ENCODE results near the gene TEX22.

The TEX22 gene

GRCh38 chr14:105444859-105445258, 46.5 kb downstream of the TEX22 start:
- DNase-seq, result no peak
- CTCF ChIA-PET, result interaction anchor here (0.7 to 2.7 kb wide), 3 partner anchors 9 to 74 kb away, joined by 3 to 11 read pairs (median 4); no protein-coding TSS in a partner anchor

GRCh38 chr14:105445290-105445689, 47.0 kb downstream of the TEX22 start:
- H3K27ac ChIP-seq (ENCODE audit: insufficient read depth in 1 of 2, low read depth in 1 of 2, low read length in 2 of 2, poor library complexity in 1 of 2, severe bottlenecking in 2 of 2), result no peak overlapping the region
- ChIA-PET POLR2A (no interaction called here), CTCF (interaction anchor here (0.7 to 2.7 kb wide), 3 partner anchors 9 to 74 kb away, joined by 3 to 11 read pairs (median 4); no protein-coding TSS in a partner anchor)
- no peak overlapping the region for H3K4me3 ChIP-seq (ENCODE audit: control insufficient read depth in 1 of 7, extremely low read depth in 1 of 7, insufficient read depth in 4 of 7, low read depth in 2 of 7, low read length in 6 of 7)
- DNase-seq, result no peak
- 95% methylated on average over 24 of the region's 24 CpGs for WGBS (ENCODE audit: insufficient coverage)
- no peaks in the 10 kb centered on the region for H3K27me3 ChIP-seq (replicated peaks in 2 of 5; ENCODE audit: control insufficient read depth in 4 of 5, insufficient read depth in 5 of 5, low read length in 4 of 5)
- no peaks in the 10 kb centered on the region for H3K9me3 ChIP-seq (ENCODE audit: control extremely low read depth in 1 of 5, control insufficient read depth in 4 of 5, insufficient read depth in 2 of 5, low read depth in 1 of 5, low read length in 4 of 5)
- H3K4me1 ChIP-seq (ENCODE audit: control extremely low read depth in 1 of 4, control insufficient read depth in 4 of 4, insufficient read depth in 4 of 4, low read length in 3 of 4), result no peaks in the 10 kb centered on the region
- H3K36me3 ChIP-seq (ENCODE audit: control insufficient read depth in 4 of 4, insufficient read depth in 4 of 4, low read length in 3 of 4), result peaks cover 0 to 54% (median 37%) of the 10 kb centered on the region in 4 experiments

More at GRCh38 chr14:105444859-105445258, 46.5 kb downstream of the TEX22 start:
- POLR2A ChIA-PET, result no interaction called here
- Histone ChIP-seq H3K36me3 (ENCODE audit: control insufficient read depth in 4 of 4, insufficient read depth in 4 of 4, low read length in 3 of 4) (peaks cover 0 to 54% (median 37%) of the 10 kb centered on the region in 4 experiments), H3K27me3 (replicated peaks in 2 of 5; ENCODE audit: control insufficient read depth in 4 of 5, insufficient read depth in 5 of 5, low read length in 4 of 5) (no peaks in the 10 kb centered on the region), H3K9me3 (ENCODE audit: control extremely low read depth in 1 of 5, control insufficient read depth in 4 of 5, insufficient read depth in 2 of 5, low read depth in 1 of 5, low read length in 4 of 5) (no peaks in the 10 kb centered on the region), H3K27ac (ENCODE audit: insufficient read depth in 1 of 2, low read depth in 1 of 2, low read length in 2 of 2, poor library complexity in 1 of 2, severe bottlenecking in 2 of 2) (no peak overlapping the region), H3K4me1 (ENCODE audit: control extremely low read depth in 1 of 4, control insufficient read depth in 4 of 4, insufficient read depth in 4 of 4, low read length in 3 of 4) (no peaks in the 10 kb centered on the region), H3K4me3 (ENCODE audit: control insufficient read depth in 1 of 7, extremely low read depth in 1 of 7, insufficient read depth in 4 of 7, low read depth in 2 of 7, low read length in 6 of 7) (no peak overlapping the region)
- WGBS (ENCODE audit: insufficient coverage), result 93% methylated on average over 17 of the region's 17 CpGs

- H3K27ac ChIP-seq (ENCODE audit: insufficient read depth in 1 of 2, low read depth in 1 of 2, low read length in 2 of 2, poor library complexity in 1 of 2, severe bottlenecking in 2 of 2), result no peak overlapping the region
- no peak overlapping the region for H3K4me3 ChIP-seq (ENCODE audit: control insufficient read depth in 1 of 7, extremely low read depth in 1 of 7, insufficient read depth in 4 of 7, low read depth in 2 of 7, low read length in 6 of 7)
- no peaks in the 10 kb centered on the region for H3K27me3 ChIP-seq (replicated peaks in 2 of 5; ENCODE audit: control insufficient read depth in 4 of 5, insufficient read depth in 5 of 5, low read length in 4 of 5)
- 95% methylated on average over 18 of the region's 26 CpGs for WGBS (ENCODE audit: insufficient coverage)
- H3K4me1 ChIP-seq (ENCODE audit: control extremely low read depth in 1 of 4, control insufficient read depth in 4 of 4, insufficient read depth in 4 of 4, low read length in 3 of 4), result no peaks in the 10 kb centered on the region
- ChIA-PET CTCF (interaction anchor here (0.9 to 3.0 kb wide), 6 partner anchors 10 to 82 kb away, joined by 3 to 15 read pairs (median 8); no protein-coding TSS in a partner anchor), POLR2A (no interaction called here)
- peaks cover 0 to 58% (median 40%) of the 10 kb centered on the region in 4 experiments for H3K36me3 ChIP-seq (ENCODE audit: control insufficient read depth in 4 of 4, insufficient read depth in 4 of 4, low read length in 3 of 4)
- no peaks in the 10 kb centered on the region for H3K9me3 ChIP-seq (ENCODE audit: control extremely low read depth in 1 of 5, control insufficient read depth in 4 of 5, insufficient read depth in 2 of 5, low read depth in 1 of 5, low read length in 4 of 5)
- DNase-seq, result no peak
Observed at GRCh38 chr14:105445901-105446845, 47.8 kb downstream of the TEX22 start.

- H3K27ac ChIP-seq (ENCODE audit: insufficient read depth in 1 of 2, low read depth in 1 of 2, low read length in 2 of 2, poor library complexity in 1 of 2, severe bottlenecking in 2 of 2), result no peak overlapping the region
- H3K4me3 ChIP-seq (ENCODE audit: control insufficient read depth in 1 of 7, extremely low read depth in 1 of 7, insufficient read depth in 4 of 7, low read depth in 2 of 7, low read length in 6 of 7), result no peak overlapping the region
- DNase-seq, result no peak
- no peaks in the 10 kb centered on the region for H3K27me3 ChIP-seq (replicated peaks in 2 of 5; ENCODE audit: control insufficient read depth in 4 of 5, insufficient read depth in 5 of 5, low read length in 4 of 5)
- ChIA-PET CTCF (interaction anchor here (0.9 to 3.0 kb wide), 9 partner anchors 11 to 84 kb away, joined by 3 to 15 read pairs (median 5); partner anchors contain the start of gene CRIP1), POLR2A (no interaction called here)
- no peaks in the 10 kb centered on the region for H3K9me3 ChIP-seq (ENCODE audit: control extremely low read depth in 1 of 5, control insufficient read depth in 4 of 5, insufficient read depth in 2 of 5, low read depth in 1 of 5, low read length in 4 of 5)
- H3K4me1 ChIP-seq (ENCODE audit: control extremely low read depth in 1 of 4, control insufficient read depth in 4 of 4, insufficient read depth in 4 of 4, low read length in 3 of 4), result no peaks in the 10 kb centered on the region
- peaks cover 0 to 64% (median 44%) of the 10 kb centered on the region in 4 experiments for H3K36me3 ChIP-seq (ENCODE audit: control insufficient read depth in 4 of 4, insufficient read depth in 4 of 4, low read length in 3 of 4)
- WGBS (ENCODE audit: insufficient coverage), result 84% methylated on average over 11 of the region's 14 CpGs
Observed at GRCh38 chr14:105446971-105447370, 48.6 kb downstream of the TEX22 start.

GRCh38 chr14:105447651-105448640, 49.6 kb downstream of the TEX22 start:
- no peak overlapping the region for H3K27ac ChIP-seq (ENCODE audit: insufficient read depth in 1 of 2, low read depth in 1 of 2, low read length in 2 of 2, poor library complexity in 1 of 2, severe bottlenecking in 2 of 2)
- H3K9me3 ChIP-seq (ENCODE audit: control extremely low read depth in 1 of 5, control insufficient read depth in 4 of 5, insufficient read depth in 2 of 5, low read depth in 1 of 5, low read length in 4 of 5), result no peaks in the 10 kb centered on the region
- no peak overlapping the region for H3K4me3 ChIP-seq (ENCODE audit: control insufficient read depth in 1 of 7, extremely low read depth in 1 of 7, insufficient read depth in 4 of 7, low read depth in 2 of 7, low read length in 6 of 7)
- ChIA-PET POLR2A (interaction anchor here (1.3 kb wide), 1 partner anchor 38 kb away, joined by 3 read pairs; the partner anchor contains the start of gene CRIP1), CTCF (interaction anchor here (0.8 to 3.0 kb wide), 14 partner anchors 9 to 83 kb away, joined by 3 to 15 read pairs (median 4); partner anchors contain the start of gene CRIP1)
- no peak for DNase-seq
- no peaks in the 10 kb centered on the region for H3K27me3 ChIP-seq (replicated peaks in 2 of 5; ENCODE audit: control insufficient read depth in 4 of 5, insufficient read depth in 5 of 5, low read length in 4 of 5)
- H3K4me1 ChIP-seq (ENCODE audit: control extremely low read depth in 1 of 4, control insufficient read depth in 4 of 4, insufficient read depth in 4 of 4, low read length in 3 of 4), result no peaks in the 10 kb centered on the region
- peaks cover 2 to 66% (median 43%) of the 10 kb centered on the region in 4 experiments for H3K36me3 ChIP-seq (ENCODE audit: control insufficient read depth in 4 of 4, insufficient read depth in 4 of 4, low read length in 3 of 4)
- 97% methylated on average over 26 of the region's 31 CpGs for WGBS (ENCODE audit: insufficient coverage)

DNA sequence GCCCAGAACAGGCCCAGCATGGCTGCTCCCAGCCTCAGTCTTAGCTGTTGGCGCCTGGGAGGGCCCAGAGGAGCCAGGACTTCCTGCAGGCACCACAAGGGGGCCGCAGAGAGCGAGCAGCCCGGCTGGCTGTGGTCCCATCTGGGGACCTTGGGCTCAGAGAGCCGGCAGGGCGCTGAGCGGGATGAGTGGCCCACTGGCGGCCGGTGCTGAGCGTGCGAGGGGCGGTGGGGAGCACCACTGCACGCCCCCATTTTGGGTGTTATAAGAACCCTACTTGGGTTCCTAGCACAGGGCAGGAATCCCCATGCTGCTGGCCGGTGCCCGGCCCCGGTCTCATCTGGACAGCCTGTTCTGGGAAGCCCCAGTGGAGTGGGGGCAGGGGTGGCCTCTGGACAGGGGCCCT, 50.4 kb downstream of the TEX22 start:
- peak; percentile 52 to 76 (median 71) for DNase-seq
- CTCF ChIA-PET, result interaction anchor here (1.0 to 3.0 kb wide), 10 partner anchors 8 to 75 kb away, joined by 3 to 15 read pairs (median 4); partner anchors contain the start of gene CRIP1
- Histone ChIP-seq H3K4me1 (ENCODE audit: control extremely low read depth in 1 of 4, control insufficient read depth in 4 of 4, insufficient read depth in 4 of 4, low read length in 3 of 4) (no peaks in the 10 kb centered on the region), H3K9me3 (ENCODE audit: control extremely low read depth in 1 of 5, control insufficient read depth in 4 of 5, insufficient read depth in 2 of 5, low read depth in 1 of 5, low read length in 4 of 5) (no peaks in the 10 kb centered on the region), H3K27ac (ENCODE audit: insufficient read depth in 1 of 2, low read depth in 1 of 2, low read length in 2 of 2, poor library complexity in 1 of 2, severe bottlenecking in 2 of 2) (no peak overlapping the region), H3K4me3 (ENCODE audit: control insufficient read depth in 1 of 7, extremely low read depth in 1 of 7, insufficient read depth in 4 of 7, low read depth in 2 of 7, low read length in 6 of 7) (no peak overlapping the region), H3K27me3 (replicated peaks in 2 of 5; ENCODE audit: control insufficient read depth in 4 of 5, insufficient read depth in 5 of 5, low read length in 4 of 5) (no peaks in the 10 kb centered on the region), H3K36me3 (ENCODE audit: control insufficient read depth in 4 of 4, insufficient read depth in 4 of 4, low read length in 3 of 4) (peaks cover 3 to 68% (median 42%) of the 10 kb centered on the region in 4 experiments)
- POLR2A ChIA-PET, result interaction anchor here (1.3 kb wide), 1 partner anchor 37 kb away, joined by 3 read pairs; the partner anchor contains the start of gene CRIP1
- whole genome bisulfite sequencing (ENCODE audit: insufficient coverage), result 88% methylated on average over 6 of the region's 16 CpGs
